Loucy (cell line): Measurements from ENCODE around the gene DAB2.

Experiments used
- CTCF ChIP-seq: fragments of 200-600 bp; sonication (generic); conservative IDR thresholded peaks from 2 replicates; pipeline ENCODE4 v1.5.1; 2014; ENCODE audit warnings: mild to moderate bottlenecking, antibody characterized with exemption, low read length
- EZH2phosphoT487 ChIP-seq: fragments of 200-600 bp; IDR thresholded peaks from 2 replicates; pipeline ENCODE4 v1.6.1; 2018; ENCODE audit warnings: antibody characterized with exemption, mild to moderate bottlenecking, moderate library complexity, borderline replicate concordance

- TF ChIP-seq CTCF (no peak), EZH2phosphoT487 (no peak)
Observed at GRCh38 chr5:39399135-39400036, 25.4 kb downstream of the DAB2 start.
